ENCODE results near the gene UBL5. TPM values are rescaled to one million over a fixed set of nuclear protein-coding genes. Genes with fewer than 3 reads are reported as not detected.
"Not testable (repeated sequence)": the region's sequence is repeated elsewhere in the genome, so short reads cannot be mapped to it uniquely, and the experiment has no call there.

The UBL5 gene
- total and polyA plus RNA-seq, 10 of the 15 experiments (the other 5 are each of a cell fraction or from before 2014, with no cell fraction given): 297 to 897 (median 711) TPM

- no peak for TF ChIP-seq GABPA (IDR thresholded peaks at IDR 0.05; ENCODE audit: low read depth)
- TF ChIP-seq PBX3 (IDR thresholded peaks at IDR 0.05; ENCODE audit: insufficient replicate concordance, low read depth, low read length): no peak
- no peak for TF ChIP-seq CUX1 (IDR thresholded peaks at IDR 0.05; ENCODE audit: insufficient replicate concordance, low read depth, low read length)
- TF ChIP-seq BCLAF1 (IDR thresholded peaks at IDR 0.05): no peak
- TF ChIP-seq MXI1 (IDR thresholded peaks at IDR 0.05; ENCODE audit: low read depth, low read length): no peak
- TF ChIP-seq CBX3 (IDR thresholded peaks at IDR 0.05; ENCODE audit: borderline replicate concordance, low read depth): no peak
- TF ChIP-seq RFX5 (IDR thresholded peaks at IDR 0.05; ENCODE audit: low read depth, low read length): no peak
These were observed 40.9 kb upstream of the UBL5 start (continued) for GRCh38 chr19:9786819-9787218.

- DNase-seq (ENCODE audit: low read depth, low spot score); ATAC-seq; H4K20me1 ChIP-seq (ENCODE audit: control insufficient read depth, insufficient read depth); H2AFZ ChIP-seq (ENCODE audit: control insufficient read depth, low read depth, low read length); H3K9ac ChIP-seq (ENCODE audit: control insufficient read depth, insufficient read depth, low read length); BruUV-seq (replicated peaks); SMC1A ChIA-PET (ENCODE audit: uncharacterized antibody, unreplicated experiment); H3K9me3 ChIP-seq (replicated peaks; ENCODE audit: control insufficient read depth, insufficient read depth, low read length); in situ Hi-C loops (cut with MboI); H3K4me3 ChIP-seq; H3K79me2 ChIP-seq (ENCODE audit: control insufficient read depth, insufficient read depth, low read length); H3K36me3 ChIP-seq (ENCODE audit: control insufficient read depth in 2 of 2, insufficient read depth in 2 of 2, low read length in 1 of 2); H3K27ac ChIP-seq (ENCODE audit: control insufficient read depth, insufficient read depth); H3K4me1 ChIP-seq (ENCODE audit: control insufficient read depth, insufficient read depth, low read length); H3K4me2 ChIP-seq (ENCODE audit: control insufficient read depth, insufficient read depth); intact Hi-C loops (cut with micrococcal nuclease; ENCODE audit: unreplicated experiment); FAIRE-seq; H3K27me3 ChIP-seq (replicated peaks in 1 of 2; ENCODE audit: control insufficient read depth in 2 of 2, insufficient read depth in 2 of 2, low read length in 1 of 2); RAD21 ChIA-PET (ENCODE audit: unreplicated experiment): not testable (repeated sequence)
- ChIA-PET POLR2A (interaction anchor here (0.6 kb wide), 2 partner anchors 200 to 482 kb away, joined by 3 to 4 read pairs; no protein-coding TSS in a partner anchor), CTCF (interaction anchor here (0.6 to 0.8 kb wide), 2 partner anchors 8 to 129 kb away, joined by 3 read pairs; no protein-coding TSS in a partner anchor)
- 74% methylated on average over 13 of the region's 13 CpGs for WGBS (ENCODE audit: insufficient coverage, insufficient replicate concordance, low lambda C conversion rate, missing lambda C conversion rate)
These were observed 39.1 kb upstream of the UBL5 start for GRCh38 chr19:9788604-9789003.

Data from GM12878 (cell line).